Endothelial cell of hepatic sinusoid (primary cell): Measurements from ENCODE around the gene SLC2A4RG.

Experiments used
- in situ Hi-C: cut with HindIII; loops from 2 replicates; pipeline ENCODE4 v1.10.0; 2017; ENCODE audit warnings: low sequenced_read_pairs

The SLC2A4RG gene

DNA sequence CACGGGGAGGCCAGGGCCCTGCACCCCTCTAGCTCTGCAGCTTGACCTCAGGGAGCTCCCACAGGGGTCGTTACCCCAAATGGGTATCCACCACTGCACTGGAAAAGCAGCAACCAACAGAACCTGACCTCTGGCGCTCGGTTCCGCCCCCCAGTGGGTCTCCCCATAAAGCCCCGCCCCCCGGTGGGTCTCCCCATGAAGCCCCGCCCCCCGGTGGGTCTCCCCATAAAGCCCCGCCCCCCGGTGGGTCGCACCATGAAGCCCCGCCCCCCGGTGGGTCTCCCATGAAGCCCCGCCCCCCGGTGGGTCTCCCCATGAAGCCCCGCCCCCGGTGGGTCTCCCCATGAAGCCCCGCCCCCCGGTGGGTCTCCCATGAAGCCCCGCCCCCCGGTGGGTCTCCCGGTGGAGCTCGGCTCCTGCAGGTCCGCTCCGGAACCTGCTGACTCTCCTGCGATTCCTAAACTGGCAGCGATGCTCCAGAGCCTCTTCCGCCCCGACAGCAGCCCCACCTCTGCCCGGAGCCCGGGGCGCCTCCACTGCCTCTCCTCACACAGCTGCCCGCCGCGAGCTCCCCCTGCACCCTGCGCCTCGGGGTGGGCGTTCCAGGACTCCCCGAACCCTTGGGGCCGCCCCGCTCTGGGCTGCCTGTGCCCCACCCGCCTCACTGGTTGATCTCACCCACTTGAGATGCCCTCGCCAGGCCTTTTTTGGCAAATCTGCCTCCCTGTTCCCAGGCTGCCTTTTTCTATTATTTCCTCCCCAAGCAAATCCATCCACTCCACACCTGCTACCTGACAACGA, 12.1 kb downstream of the SLC2A4RG start:
- in situ Hi-C loops, result no loop called here

DNA sequence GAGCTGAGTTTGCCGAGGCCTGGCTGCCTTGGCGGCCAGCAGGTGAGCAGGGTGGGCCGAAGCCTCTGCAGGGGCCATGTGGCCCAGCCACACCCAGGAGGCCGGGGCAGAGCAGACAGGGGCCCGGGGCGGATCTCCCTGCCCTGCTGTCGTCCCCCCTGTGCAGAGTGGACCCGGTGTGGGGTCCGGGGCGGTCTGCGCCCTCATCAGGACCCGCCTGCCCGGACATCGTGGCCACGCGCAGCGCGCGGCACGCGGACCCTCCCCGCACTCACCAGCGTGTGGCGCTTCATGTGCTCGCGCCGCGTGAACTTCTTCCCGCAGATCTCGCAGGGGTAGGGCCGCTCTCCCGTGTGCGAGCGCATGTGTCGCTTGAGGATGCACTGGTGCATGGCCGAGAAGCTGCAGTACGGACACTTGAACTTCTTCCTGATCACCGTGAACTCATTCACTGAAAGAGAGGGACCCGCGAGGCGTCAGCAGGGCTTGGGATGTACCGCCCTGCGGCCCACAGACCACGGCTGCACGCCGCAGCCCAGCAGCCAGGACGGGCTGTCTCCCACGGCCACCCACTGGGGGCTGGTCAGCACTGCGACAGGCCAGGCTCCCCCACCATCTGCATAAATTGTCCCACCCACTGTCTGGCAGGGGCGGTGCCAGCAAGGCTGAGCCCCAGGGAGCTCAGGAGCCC, 13.0 kb downstream of the SLC2A4RG start:
- in situ Hi-C loops, result no loop called here

DNA sequence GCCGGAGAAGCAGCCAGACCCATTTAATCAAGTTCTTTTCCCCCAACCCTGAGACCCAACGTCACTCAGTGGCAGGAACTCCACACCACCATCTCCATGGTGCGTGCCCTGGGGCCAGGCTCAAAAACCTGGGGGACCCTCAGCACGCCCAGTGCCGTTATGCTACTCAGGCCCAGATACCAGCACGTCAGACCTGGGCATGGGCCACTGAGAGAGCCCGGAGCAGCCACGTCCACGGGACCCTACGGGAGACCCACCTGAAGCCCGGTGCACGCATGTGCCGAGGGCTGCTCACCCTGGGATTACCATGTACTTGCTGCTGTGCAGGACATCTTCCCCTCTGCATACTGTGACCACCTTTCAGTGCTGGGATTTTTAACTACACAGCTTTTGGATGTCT, 13.8 kb downstream of the SLC2A4RG start:
- in situ Hi-C loops, result no loop called here

DNA sequence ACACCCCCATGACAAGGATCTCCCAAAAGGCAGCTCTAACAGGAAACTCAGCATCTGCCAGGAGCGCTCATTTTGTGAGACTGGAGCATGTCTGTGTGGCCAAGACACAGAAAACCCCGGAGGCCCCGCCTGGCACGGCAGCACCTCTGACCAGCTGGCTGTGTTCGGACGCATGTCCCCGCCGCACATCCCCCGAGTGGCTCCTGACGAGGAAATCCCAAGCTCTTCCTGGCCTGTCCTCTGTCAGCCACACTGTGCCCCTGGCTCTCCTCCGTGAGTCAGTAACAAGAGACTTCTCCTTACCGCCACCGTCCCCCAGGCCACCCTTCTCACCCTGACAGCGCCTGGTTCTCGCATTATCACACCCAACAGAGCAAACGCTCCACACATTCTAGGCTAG, 14.4 kb downstream of the SLC2A4RG start:
- in situ Hi-C loops, result no loop called here

DNA sequence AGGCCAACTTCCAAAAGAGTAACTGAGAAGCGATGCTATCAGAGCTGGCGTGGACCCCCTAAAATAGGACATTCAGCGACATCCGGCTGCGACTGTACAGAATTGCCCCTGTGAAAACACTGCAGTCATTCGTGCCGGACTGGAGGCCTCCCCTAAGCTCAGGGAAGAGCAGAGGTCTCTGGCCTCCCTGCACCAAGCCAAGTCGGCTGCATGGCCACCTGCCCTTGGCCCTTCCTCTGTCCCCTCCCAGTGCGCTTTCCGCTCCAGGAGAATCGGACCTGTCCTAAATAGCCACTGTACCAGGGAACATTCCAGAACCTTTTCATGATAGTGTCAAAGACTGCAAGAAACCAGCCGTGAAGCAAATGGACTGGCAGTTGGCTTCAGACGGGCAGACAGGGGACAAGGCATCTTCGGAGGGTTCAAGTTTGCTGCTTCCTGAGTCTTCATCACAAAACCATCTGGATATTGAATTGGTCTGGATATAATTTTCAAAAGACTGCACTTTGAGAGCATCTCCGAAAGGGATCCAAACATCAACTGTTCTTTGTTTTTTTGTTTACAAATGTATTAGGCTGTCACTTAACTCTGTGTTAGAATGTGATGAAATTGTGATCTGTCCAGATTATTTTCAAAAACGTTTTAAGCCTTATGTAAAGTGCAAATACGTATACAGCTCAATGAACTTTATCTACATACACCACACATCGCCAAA, 16.5 kb downstream of the SLC2A4RG start:
- in situ Hi-C loops, result no loop called here

DNA sequence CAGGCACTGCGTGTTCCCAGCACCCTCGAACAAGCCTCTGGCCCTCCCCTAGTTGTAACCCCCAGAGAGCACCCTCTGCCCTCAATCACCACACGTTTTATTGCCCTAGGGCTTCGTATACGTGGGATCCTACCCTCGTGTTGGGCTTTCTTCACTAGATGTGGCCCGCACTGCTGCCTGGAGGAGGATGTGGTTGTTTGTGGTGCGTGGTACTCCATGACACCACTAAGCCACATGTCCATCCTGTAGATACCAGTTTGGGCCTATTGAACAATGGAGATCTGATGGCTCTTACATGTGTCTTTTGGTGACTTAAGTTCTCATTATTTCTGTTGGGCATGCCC, 17.0 kb downstream of the SLC2A4RG start:
- in situ Hi-C loops, result no loop called here

DNA sequence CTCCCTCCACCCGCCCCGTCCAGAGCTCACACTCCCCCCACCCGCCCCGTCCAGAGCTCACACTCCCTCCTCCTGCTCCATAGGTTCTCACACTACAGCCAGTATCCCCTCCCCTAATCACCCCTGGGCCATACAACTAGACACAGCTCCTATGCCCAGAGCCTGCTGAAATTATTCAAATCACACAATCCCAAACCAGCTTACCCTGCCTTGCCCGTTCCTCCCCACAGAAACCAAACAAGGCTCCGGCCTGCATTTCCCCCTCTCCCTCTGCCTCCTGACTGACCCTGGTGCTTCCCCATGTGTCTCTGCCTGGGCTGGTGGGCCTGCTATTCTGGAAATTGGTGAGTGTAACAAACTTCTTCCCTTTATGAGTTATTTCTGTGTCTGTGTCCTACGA, 18.6 kb downstream of the SLC2A4RG start:
- in situ Hi-C loops, result no loop called here

DNA sequence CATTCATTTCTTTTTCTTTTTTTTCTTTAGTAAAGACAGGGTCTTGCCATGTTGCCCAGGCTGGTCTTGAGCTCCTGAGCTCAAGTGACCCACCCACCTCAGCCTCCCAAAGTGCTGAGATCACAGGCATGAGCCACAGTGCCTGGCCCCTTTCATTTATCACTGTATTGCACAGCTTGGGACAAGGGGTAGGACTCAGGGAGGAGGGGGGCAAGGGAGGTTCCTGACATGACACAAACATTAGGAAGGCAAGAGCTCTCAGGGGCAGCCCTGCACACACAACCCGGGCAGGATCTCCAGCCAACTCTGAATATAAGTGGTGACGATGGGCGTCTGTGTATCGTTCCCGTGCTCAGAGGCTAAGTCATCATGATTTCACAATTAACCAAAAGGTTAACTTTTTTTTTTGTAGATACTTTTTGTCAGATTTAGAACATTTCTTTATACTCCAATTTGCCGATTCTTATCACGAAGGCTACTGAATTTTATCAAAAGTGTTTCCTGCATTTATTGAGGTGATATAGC, 19.9 kb downstream of the SLC2A4RG start:
- in situ Hi-C loops, result no loop called here

DNA sequence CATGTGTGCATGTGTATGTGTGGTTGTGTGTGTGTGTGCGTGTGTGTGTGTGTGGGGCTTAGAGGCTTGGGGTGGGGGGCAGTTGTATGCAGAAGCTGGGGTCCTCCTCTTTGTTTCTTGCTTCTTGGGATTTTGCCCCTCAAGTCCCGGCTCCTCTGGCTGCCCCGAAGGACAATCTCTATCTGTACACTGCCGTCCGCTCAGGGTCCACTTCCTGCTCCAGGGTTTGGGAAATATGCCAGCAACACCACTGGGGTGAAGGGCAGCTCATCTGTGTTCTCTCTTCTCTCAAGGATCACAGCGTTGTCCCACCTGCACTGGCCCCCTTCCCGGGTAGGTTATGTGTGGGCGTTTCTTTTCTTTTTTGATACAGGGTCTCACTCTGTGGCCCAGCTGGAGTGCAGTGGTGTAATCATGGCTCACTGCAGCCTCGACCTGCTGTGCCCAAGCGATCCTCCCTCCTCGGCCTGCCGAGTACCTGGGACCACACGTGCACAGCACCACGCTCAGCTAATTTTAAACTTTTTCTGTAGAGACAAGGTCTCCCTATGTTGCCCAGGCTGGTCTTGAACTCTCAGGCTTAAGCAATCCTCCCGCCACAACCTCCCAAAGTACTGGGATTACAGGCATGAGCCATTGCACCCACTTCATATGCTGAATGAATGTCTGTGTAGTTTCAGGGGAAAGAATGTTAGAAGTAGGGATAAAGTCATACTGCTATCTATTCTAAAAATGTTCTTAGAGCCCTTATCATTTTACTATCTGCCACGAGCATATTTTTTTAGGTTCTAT, 25.7 kb downstream of the SLC2A4RG start:
- in situ Hi-C loops, result loop anchor here (10.0 kb wide), 1 partner anchor 170 kb away; no protein-coding TSS in a partner anchor

DNA sequence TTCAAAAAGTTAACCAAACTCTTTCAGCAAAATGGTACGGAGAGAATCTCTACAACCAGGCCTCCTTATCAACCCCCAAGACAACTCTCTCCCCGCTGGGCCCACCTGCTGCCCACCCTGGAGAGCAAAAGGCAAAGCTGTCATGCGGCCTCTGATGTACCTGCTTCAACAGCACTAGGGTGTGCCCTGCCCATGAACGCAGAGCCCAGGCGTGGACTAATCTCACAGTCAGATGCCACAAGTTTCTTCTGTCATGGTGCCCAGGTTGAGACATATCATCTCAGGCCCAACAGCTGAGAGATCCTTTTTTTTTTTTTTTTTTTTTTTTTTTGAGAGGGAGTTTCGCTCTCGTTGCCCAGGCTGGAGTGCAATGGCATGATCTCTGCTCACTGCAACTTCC, 26.3 kb downstream of the SLC2A4RG start:
- in situ Hi-C loops, result loop anchor here (10.0 kb wide), 1 partner anchor 171 kb away; no protein-coding TSS in a partner anchor

DNA sequence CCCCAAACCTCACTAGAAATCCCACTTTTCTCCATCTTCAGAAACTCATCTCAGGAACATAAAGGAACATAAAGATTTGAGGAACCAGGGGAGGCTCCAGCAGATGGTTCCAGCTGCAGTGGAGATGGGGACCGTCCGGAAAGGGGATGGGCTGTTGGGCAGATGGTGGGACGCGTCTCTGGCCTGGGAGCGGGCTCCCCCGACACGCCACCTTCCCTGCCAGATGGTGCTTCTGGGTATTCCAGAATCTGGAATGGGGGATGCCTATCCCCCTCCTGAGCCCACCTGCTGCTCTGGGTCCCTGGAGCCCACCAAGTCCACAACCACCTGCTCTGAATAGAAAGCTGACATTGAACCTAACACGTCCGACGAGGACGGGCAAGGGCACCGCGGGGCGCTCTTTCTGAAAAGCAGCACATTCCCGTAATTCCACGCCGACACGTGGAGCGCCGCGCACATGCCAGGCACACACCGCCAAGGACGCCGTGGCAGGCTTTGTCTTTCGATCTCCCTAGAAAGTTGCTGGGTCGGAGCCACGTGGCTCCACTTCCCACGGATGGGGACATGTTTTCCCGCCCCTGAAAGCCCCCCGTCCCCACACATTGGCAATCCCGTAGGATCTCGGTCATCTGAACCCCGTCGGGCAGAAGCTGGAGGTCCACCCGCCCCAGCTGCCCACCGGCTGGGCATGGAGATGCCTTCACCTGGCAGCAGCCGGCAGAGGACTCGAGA, 27.3 kb downstream of the SLC2A4RG start:
- in situ Hi-C loops, result loop anchor here (10.0 kb wide), 1 partner anchor 172 kb away; no protein-coding TSS in a partner anchor

DNA sequence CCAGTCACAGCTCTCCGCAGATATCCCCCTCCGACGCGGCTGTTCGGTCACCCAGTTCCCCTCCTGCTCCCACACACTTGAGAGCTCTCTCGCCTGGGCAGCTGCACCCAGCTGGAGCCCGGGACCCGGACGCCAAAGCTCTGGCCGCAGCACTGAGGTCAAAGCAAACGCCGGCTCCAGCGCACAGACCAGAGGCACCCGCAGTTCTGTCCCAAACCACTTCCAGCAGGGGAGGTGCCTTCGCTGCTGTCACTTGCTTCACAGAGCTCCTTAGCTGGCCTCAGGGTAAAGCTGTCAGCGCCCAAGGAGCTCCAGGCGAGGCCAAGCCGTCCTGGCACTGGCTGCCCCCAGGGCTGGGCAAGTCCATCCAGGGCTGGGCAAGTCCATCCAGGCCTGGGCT, 27.9 kb downstream of the SLC2A4RG start:
- in situ Hi-C loops, result loop anchor here (10.0 kb wide), 1 partner anchor 173 kb away; no protein-coding TSS in a partner anchor

DNA sequence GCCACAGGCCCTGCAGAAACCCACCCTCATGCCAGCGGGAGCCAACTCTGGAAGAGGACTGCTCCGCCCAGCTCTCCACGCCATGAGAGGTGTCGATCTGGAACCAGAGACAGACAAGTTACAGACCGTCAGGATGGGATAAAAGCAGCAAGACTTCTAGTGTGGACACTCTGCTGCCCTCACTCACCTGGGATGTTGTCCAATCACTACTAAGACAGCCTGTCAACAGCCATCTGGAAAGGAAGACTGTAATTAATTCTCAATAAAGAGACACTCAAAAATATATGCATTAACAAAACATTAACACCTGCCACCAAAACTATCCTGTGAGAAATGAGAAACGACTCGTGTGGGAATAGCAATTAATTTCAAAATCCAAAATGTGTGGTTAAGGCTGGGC, 28.3 kb downstream of the SLC2A4RG start:
- in situ Hi-C loops, result loop anchor here (10.0 kb wide), 1 partner anchor 173 kb away; no protein-coding TSS in a partner anchor

DNA sequence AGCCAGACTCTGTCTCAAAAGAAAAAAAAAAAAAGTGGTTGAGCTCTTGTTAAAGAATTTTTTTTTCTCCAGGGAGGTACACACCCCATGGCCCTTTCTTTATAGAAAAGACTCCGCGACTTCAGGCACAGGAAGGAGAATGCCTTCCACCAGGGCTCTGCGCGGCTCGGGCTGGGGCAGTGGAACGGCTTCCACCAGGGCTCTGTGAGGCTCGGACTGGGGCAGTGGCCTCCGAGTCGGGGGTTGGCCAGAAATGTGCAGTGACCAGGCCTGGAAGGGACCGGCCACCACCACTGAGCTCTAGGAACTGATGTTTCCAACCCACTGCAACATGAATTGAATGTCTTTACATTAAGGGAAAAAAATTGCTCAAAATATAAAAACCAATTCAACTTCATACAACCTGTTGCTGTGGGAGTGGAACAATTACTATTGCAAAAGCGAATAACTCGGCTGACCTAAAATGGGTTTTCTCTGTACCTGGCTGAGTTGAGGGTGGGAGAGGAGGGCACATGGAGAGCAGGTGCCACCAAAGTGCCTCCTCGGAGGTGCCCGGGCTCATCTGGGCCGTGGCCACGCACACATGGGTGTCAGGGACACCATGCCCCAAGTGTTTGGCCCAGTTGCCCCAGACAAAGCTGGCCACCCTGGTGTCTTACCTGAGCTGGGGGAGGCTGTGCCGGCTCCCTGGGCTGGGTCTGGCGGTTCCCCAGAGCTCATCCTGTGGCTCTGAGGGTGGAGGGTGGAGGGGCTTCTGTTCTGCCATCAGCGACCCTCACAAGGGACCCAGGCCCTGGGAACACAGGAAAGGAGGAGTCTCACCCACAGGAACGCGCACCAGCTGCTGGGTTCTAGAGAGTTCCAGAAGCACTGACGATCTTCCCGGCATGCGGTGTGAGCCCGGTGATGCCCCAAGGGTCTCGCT, 29.3 kb downstream of the SLC2A4RG start:
- in situ Hi-C loops, result loop anchor here (10.0 kb wide), 1 partner anchor 174 kb away; no protein-coding TSS in a partner anchor

DNA sequence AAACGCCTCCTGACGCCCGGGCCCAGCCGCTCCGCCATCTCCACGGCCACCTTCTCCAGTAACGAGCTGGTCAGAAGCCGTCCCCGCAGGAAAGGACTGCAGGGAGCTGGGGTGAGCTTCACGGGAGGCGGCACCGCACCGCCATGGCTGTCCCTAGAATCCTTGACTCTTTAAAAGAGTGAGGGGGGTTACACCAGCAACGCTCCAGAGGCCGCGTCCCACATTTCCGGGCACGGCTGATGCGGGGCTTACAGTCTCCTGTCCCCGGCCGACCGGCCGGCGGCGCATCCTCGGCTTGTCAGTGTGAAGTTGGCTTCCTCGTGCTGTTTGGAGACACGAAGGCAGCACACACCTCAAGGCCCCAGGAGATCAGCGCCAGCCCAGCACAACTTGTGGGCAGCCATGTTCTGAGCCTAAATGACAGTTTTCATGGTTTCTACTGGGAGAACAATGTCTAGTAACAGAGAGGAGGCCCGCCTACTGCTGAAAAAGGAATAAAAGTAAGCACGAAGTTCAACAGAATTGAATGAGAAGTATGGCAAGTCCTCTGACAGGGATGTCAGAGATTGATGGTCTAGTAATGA, 30.4 kb downstream of the SLC2A4RG start:
- in situ Hi-C loops, result loop anchor here (10.0 kb wide), 1 partner anchor 175 kb away; no protein-coding TSS in a partner anchor

DNA sequence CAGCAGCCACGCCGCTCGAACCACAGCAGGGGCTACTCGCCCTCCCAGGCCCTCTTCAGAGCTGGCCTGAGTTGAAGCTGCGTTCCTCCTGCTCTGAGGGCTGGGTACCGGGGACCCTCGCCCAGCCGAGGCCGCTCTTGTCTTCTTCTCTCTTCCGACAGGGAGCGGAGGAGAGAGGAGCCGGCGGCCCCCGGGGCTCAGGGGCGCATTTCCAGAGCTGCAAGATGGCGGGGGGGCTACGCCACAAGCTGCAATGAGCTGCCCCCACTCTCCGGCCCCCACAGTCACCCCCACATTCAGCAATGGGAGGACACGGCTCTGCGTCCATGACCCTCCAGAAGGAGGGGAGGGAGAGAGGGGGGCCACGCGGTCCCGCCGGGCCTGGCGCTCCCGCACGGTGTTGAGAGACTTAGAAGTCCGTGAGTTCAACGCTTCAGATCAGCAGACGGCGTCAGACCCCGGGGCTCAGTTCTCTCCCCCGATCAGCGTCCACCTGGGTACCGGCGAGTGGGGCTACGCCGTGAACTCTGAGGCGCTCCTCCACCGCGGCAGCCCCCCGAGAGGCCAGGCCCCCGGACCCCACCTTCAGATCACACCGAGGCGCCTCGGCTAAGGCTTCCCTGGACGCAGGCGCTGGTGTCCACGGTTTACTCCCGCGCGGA, 31.6 kb downstream of the SLC2A4RG start:
- in situ Hi-C loops, result no loop called here

DNA sequence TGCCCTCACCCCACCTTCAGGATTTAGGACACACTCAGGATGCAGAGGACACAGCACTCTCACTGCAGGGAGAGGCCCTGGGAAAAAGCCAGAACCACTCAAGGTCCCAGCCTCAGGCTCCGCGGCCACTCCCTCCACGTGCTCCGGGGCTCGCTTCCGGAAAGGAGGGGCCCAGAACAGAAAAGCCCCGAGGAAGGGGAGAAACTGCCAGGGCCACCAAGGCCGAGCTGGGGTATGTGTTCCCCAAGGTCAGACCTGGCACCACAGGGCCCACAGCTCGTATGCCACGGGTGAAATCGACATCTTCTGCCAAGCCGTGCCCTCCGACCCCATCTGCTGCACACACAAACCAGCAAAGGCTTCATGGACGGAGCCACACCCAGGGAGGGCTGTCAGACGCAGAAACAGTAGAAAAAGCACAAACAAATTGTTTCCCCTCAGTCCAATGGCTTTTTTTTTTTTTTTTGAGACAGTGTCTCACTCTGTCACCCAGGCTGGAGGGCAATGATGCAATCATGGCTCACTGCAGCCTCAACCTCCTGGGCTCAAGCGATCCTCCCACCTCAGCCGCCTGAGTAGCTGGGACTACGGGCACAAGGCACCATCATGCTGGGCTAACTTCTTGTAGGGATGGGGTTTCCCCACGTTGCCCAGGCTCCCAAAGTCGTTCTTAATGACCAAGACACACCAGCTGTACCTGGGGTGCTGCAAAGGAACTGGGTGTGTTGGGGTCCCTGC, 33.4 kb downstream of the SLC2A4RG start:
- in situ Hi-C loops, result no loop called here
